SK-N-SH treated with all-trans-retinoic acid at 6 μM for 48 hours (cell line): ENCODE measurements around the gene PTPRD.

Source experiments
- ATAC-seq: fragments of 200-7000 bp; cut with Tn5 transposase; 3 replicates; pipeline ENCODE4 v1.9.1; 2020; ENCODE audit warnings: mild to moderate bottlenecking, moderate library complexity
- ARNTL ChIP-seq: fragments of 450-650 bp; formaldehyde crosslinking; IDR thresholded peaks from 2 replicates; pipeline ENCODE4 v1.5.0; 2020; ENCODE audit warnings: low read depth, mild to moderate bottlenecking, moderate library complexity, borderline replicate concordance
- CREB5 ChIP-seq: fragments of 250-450 bp; sonication (Bioruptor Pico); IDR thresholded peaks from 2 replicates; pipeline ENCODE4 v1.5.1; 2020; ENCODE audit warnings: low read depth, mild to moderate bottlenecking, moderate library complexity
- CSDC2 ChIP-seq: fragments of 250-450 bp; sonication (Bioruptor Pico); IDR thresholded peaks from 2 replicates; pipeline ENCODE4 v1.5.0; 2020; ENCODE audit warnings: mild to moderate bottlenecking, moderate library complexity
- ESRRG ChIP-seq: fragments of 250-450 bp; sonication (Bioruptor Pico); IDR thresholded peaks from 2 replicates; pipeline ENCODE4 v1.6.1; 2021; ENCODE audit warnings: mild to moderate bottlenecking
- GLIS3 ChIP-seq: fragments of 250-450 bp; sonication (Bioruptor Pico); IDR thresholded peaks from 2 replicates; pipeline ENCODE4 v1.5.0; 2020; ENCODE audit warnings: mild to moderate bottlenecking, moderate library complexity
- OSR1 ChIP-seq: fragments of 250-450 bp; sonication (Bioruptor Pico); IDR thresholded peaks from 2 replicates; pipeline ENCODE4 v1.8.0; 2022; ENCODE audit warnings: moderate library complexity, mild to moderate bottlenecking, inconsistent platforms
- PPARA ChIP-seq: fragments of 250-450 bp; sonication (Bioruptor Pico); IDR thresholded peaks from 2 replicates; pipeline ENCODE4 v1.5.0; 2020; ENCODE audit warnings: mild to moderate bottlenecking, borderline replicate concordance
- RARB ChIP-seq: fragments of 250-450 bp; sonication (Bioruptor Pico); IDR thresholded peaks from 2 replicates; pipeline ENCODE4 v1.8.0; 2021; ENCODE audit warnings: mild to moderate bottlenecking, moderate library complexity
- SNAI2 ChIP-seq: fragments of 250-450 bp; sonication (Bioruptor Pico); IDR thresholded peaks from 2 replicates; pipeline ENCODE4 v1.5.0; 2020; ENCODE audit warnings: mild to moderate bottlenecking, moderate library complexity
- TCF4 ChIP-seq: fragments of 250-450 bp; sonication (Bioruptor Pico); IDR thresholded peaks from 2 replicates; pipeline ENCODE4 v1.8.0; 2021; ENCODE audit warnings: mild to moderate bottlenecking, moderate library complexity, borderline replicate concordance
- TOX ChIP-seq: fragments of 250-450 bp; sonication (Bioruptor Pico); IDR thresholded peaks from 2 replicates; pipeline ENCODE4 v1.8.0; 2021; ENCODE audit warnings: mild to moderate bottlenecking, moderate library complexity, borderline replicate concordance
- TSHZ2 ChIP-seq: fragments of 250-450 bp; sonication (Bioruptor Pico); IDR thresholded peaks from 2 replicates; pipeline ENCODE4 v1.5.0; 2020; ENCODE audit warnings: mild to moderate bottlenecking, moderate library complexity
- ZC3H10 ChIP-seq: fragments of 250-450 bp; sonication (Bioruptor Pico); IDR thresholded peaks from 2 replicates; pipeline ENCODE4 v1.5.1; 2021; ENCODE audit warnings: mild to moderate bottlenecking, moderate library complexity
- ZFP3 ChIP-seq: fragments of 250-450 bp; sonication (Bioruptor Pico); IDR thresholded peaks from 2 replicates; pipeline ENCODE4 v1.5.0; 2020; ENCODE audit warnings: mild to moderate bottlenecking, moderate library complexity
- ZNF565 ChIP-seq: fragments of 450-650 bp; formaldehyde crosslinking; conservative IDR thresholded peaks from 2 replicates; pipeline ENCODE4 v1.5.0; 2020; ENCODE audit warnings: low read depth, mild to moderate bottlenecking, moderate library complexity
- ZNF70 ChIP-seq: fragments of 450-650 bp; formaldehyde crosslinking; IDR thresholded peaks from 2 replicates; pipeline ENCODE4 v1.5.0; 2020; ENCODE audit warnings: mild to moderate bottlenecking, moderate library complexity
- ZNF8 ChIP-seq: fragments of 450-650 bp; formaldehyde crosslinking; IDR thresholded peaks from 2 replicates; pipeline ENCODE4 v1.5.0; 2020; ENCODE audit warnings: mild to moderate bottlenecking, moderate library complexity
- TF ChIP-seq, protein P1 (sequence below): fragments of 250-450 bp; sonication (Bioruptor Pico); IDR thresholded peaks from 2 replicates; pipeline ENCODE4 v1.8.0; 2021; ENCODE audit warnings: low read depth, mild to moderate bottlenecking, moderate library complexity, borderline replicate concordance
- TF ChIP-seq, protein P2 (sequence below): fragments of 250-450 bp; sonication (Bioruptor Pico); IDR thresholded peaks from 2 replicates; pipeline ENCODE4 v1.8.0; 2020; ENCODE audit warnings: mild to moderate bottlenecking, moderate library complexity, borderline replicate concordance

The PTPRD gene

DNA sequence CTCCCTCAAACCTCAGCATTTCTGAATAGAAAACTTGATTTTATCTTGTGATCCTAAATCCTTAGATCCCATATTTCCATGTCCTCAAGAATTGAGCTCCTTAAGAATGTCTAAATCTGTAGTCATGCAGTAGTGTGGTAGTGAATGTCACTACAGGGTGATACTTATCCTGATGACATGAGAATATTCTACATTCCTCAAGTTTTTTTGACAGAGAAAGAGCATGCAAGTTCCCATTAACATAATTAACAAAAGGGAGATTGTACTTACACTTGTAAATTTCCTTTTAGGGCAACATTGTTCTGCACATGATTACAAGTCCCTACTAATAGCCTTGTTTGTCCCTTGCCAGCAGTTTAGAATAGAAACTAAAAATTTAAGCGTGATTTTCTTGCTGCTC is 352.3 kb downstream of the PTPRD start:
- no peak for ATAC-seq
- TF ChIP-seq CREB5: no peak
- no peak for TF ChIP-seq TSHZ2 (CRISPR knock-in tag)
- no peak for TF ChIP-seq ZNF70 (CRISPR knock-in tag)
- TF ChIP-seq OSR1 (CRISPR knock-in tag): no peak
- no peak for TF ChIP-seq ZNF8
- TF ChIP-seq, protein P1, sequence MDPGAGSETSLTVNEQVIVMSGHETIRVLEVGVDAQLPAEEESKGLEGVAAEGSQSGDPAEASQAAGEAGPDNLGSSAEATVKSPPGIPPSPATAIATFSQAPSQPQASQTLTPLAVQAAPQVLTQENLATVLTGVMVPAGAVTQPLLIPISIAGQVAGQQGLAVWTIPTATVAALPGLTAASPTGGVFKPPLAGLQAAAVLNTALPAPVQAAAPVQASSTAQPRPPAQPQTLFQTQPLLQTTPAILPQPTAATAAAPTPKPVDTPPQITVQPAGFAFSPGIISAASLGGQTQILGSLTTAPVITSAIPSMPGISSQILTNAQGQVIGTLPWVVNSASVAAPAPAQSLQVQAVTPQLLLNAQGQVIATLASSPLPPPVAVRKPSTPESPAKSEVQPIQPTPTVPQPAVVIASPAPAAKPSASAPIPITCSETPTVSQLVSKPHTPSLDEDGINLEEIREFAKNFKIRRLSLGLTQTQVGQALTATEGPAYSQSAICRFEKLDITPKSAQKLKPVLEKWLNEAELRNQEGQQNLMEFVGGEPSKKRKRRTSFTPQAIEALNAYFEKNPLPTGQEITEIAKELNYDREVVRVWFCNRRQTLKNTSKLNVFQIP: no peak
- no peak for TF ChIP-seq ZC3H10 (CRISPR knock-in tag)
- no peak for TF ChIP-seq CSDC2 (CRISPR knock-in tag)
- no peak for TF ChIP-seq GLIS3
- no peak for TF ChIP-seq ESRRG (CRISPR knock-in tag)
- TF ChIP-seq, protein P2, sequence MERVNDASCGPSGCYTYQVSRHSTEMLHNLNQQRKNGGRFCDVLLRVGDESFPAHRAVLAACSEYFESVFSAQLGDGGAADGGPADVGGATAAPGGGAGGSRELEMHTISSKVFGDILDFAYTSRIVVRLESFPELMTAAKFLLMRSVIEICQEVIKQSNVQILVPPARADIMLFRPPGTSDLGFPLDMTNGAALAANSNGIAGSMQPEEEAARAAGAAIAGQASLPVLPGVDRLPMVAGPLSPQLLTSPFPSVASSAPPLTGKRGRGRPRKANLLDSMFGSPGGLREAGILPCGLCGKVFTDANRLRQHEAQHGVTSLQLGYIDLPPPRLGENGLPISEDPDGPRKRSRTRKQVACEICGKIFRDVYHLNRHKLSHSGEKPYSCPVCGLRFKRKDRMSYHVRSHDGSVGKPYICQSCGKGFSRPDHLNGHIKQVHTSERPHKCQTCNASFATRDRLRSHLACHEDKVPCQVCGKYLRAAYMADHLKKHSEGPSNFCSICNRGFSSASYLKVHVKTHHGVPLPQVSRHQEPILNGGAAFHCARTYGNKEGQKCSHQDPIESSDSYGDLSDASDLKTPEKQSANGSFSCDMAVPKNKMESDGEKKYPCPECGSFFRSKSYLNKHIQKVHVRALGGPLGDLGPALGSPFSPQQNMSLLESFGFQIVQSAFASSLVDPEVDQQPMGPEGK (CRISPR knock-in tag): no peak
- TF ChIP-seq ZNF565: no peak
- TF ChIP-seq PPARA (CRISPR knock-in tag): no peak
- no peak for TF ChIP-seq ZFP3 (CRISPR knock-in tag)

DNA sequence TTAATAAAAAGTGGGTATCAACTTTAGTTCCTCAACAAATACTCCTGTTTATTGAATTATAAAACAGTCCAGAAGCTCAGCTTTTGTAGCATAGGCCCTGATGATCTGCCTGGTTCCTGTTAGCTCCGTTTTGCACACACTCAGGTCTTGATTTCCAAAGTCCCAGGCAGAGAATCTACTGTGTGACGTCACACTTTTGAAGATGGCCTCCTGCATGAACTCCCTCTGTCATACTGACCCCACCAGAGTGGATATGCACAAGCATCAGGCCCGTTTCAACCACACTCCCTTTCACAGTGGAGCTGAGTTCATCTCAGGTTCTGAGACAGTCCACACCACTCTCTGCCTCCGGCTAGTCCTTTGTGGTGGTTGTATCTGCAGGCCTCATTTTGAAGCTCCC is 353.1 kb downstream of the PTPRD start:
- TF ChIP-seq PPARA (CRISPR knock-in tag): no peak
- no peak for TF ChIP-seq TCF4 (CRISPR knock-in tag)
- no peak for TF ChIP-seq ESRRG (CRISPR knock-in tag)
- no peak for TF ChIP-seq ARNTL (CRISPR knock-in tag)
- TF ChIP-seq ZNF8: no peak
- TF ChIP-seq CREB5: no peak
- TF ChIP-seq ZC3H10 (CRISPR knock-in tag): no peak
- no peak for ATAC-seq

DNA sequence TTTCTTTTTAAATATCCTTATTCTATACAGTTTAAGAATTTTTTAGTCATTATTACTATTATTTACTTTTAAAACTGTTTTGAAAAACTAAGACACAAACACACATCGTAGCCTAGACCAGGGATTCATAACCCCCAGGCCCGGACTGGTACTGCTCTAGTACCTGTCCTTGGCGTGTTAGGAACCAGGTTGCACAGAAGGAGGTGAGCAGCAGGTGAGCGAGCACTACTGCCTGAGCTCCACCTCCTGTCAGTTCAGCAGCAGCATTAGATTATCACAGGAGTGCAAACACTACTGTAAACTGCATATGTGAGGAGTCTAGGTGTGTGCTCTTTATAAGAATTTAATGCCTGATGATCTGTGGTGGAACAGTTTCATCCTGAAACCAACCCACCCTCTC is 357.0 kb downstream of the PTPRD start:
- no peak for TF ChIP-seq OSR1 (CRISPR knock-in tag)
- no peak for TF ChIP-seq TOX (CRISPR knock-in tag)
- no peak for TF ChIP-seq ESRRG (CRISPR knock-in tag)
- TF ChIP-seq TCF4 (CRISPR knock-in tag): no peak
- TF ChIP-seq SNAI2: no peak
- TF ChIP-seq ZFP3 (CRISPR knock-in tag): no peak
- TF ChIP-seq ZNF8: no peak
- no peak for TF ChIP-seq GLIS3
- no peak for ATAC-seq

DNA sequence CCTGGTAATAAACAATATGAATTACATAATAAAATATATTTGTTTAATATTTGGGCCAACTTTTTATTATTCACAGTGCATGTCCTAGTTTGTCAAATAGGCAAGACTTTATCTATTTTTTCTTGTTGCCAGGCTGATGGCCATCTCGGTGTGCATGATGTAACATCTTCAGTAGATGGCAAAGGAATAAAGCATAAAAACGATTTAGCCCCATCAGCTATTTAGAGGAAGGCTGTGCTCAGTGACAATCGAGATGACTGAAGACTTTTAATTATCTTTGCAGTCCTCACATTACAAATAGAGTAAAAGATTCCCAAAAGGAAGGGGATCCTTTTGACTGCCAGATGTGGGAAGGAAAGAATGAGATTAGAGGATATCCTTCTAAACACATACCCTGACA is 358.5 kb downstream of the PTPRD start:
- no peak for ATAC-seq
- TF ChIP-seq CREB5: no peak
- no peak for TF ChIP-seq SNAI2
- TF ChIP-seq, protein P1: no peak
- TF ChIP-seq PPARA (CRISPR knock-in tag): no peak
- TF ChIP-seq RARB (CRISPR knock-in tag): no peak
- TF ChIP-seq TSHZ2 (CRISPR knock-in tag): no peak
- no peak for TF ChIP-seq TOX (CRISPR knock-in tag)
